Activated CD4-positive, alpha-beta memory T cell treated with anti-CD3 and anti-CD28 coated beads for 36 hours (primary cell): ENCODE measurements around the gene CNTN5. TPM values are rescaled to one million over a fixed set of nuclear protein-coding genes. Genes with fewer than 3 reads are reported as not detected.

ENCODE experiments used
- CTCF ChIA-PET: fragments of 350-600 bp; sonication (Branson Sonifier 250); formaldehyde crosslinking; loops from one replicate; lab custom pipeline; 2021; ENCODE audit warnings: antibody characterized with exemption, inconsistent platforms; lab: Charles Lee
- POLR2A ChIA-PET: fragments of 350-600 bp; sonication (Branson Sonifier 250); formaldehyde crosslinking; loops from one replicate; lab custom pipeline; 2021; ENCODE audit warnings: antibody characterized with exemption; lab: Charles Lee
- DNase-seq: peaks from one replicate; pipeline ENCODE4 v3.0.0-alpha.2; 2020
- H3K27ac Mint-ChIP-seq: one replicate; pipeline ENCODE4 v1.8.0; 2021; ENCODE audit warnings: mixed read lengths
- H3K27me3 Mint-ChIP-seq: one replicate; pipeline ENCODE4 v1.8.0; 2021; ENCODE audit warnings: mixed read lengths
- H3K36me3 Mint-ChIP-seq: one replicate; pipeline ENCODE4 v1.8.0; 2021; ENCODE audit warnings: mixed read lengths
- H3K4me1 Mint-ChIP-seq: one replicate; pipeline ENCODE4 v1.8.0; 2021; ENCODE audit warnings: low read depth, mixed read lengths
- H3K4me3 Mint-ChIP-seq: one replicate; pipeline ENCODE4 v1.8.0; 2021; ENCODE audit warnings: mild to moderate bottlenecking, mixed read lengths
- H3K9me3 Mint-ChIP-seq: one replicate; pipeline ENCODE4 v1.8.0; 2021; ENCODE audit warnings: mixed read lengths
- intact Hi-C: fragments of 100-400 bp; cut with micrococcal nuclease; formaldehyde crosslinking; loops from one replicate; pipeline ENCODE4 v1.15.1; 2023
- total RNA-seq, 2 experiments: library from RNA; stranded (reverse); gene quantifications; one replicate each; pipeline ENCODE4 v1.2.3, GENCODE V29; 2021

The CNTN5 gene
- total RNA-seq, 2 experiments from 2014 or later: not detected

- no peaks in the 10 kb centered on the region for H3K27me3 Mint-ChIP-seq
- DNase-seq: no peak
- ChIA-PET POLR2A (no interaction called here), CTCF (no interaction called here)
- no peaks in the 10 kb centered on the region for H3K4me1 Mint-ChIP-seq
- H3K4me3 Mint-ChIP-seq: no peak overlapping the region
- H3K27ac Mint-ChIP-seq: no peak overlapping the region
- intact Hi-C loops: no loop called here
- no peaks in the 10 kb centered on the region for H3K36me3 Mint-ChIP-seq
- peaks cover 19% of the 10 kb centered on the region for H3K9me3 Mint-ChIP-seq
Measured at GRCh38 chr11:100397401-100397800, 1376.7 kb downstream of the CNTN5 start.

- Mint-ChIP-seq H3K27ac (no peak overlapping the region), H3K4me3 (no peak overlapping the region), H3K9me3 (peaks cover 24% of the 10 kb centered on the region), H3K36me3 (no peaks in the 10 kb centered on the region), H3K27me3 (no peaks in the 10 kb centered on the region), H3K4me1 (no peaks in the 10 kb centered on the region)
- DNase-seq: no peak
- CTCF ChIA-PET: no interaction called here
- intact Hi-C loops: no loop called here
- POLR2A ChIA-PET: no interaction called here
Measured at GRCh38 chr11:100403816-100404215, 1383.1 kb downstream of the CNTN5 start.

- CTCF ChIA-PET: no interaction called here
- H3K27ac Mint-ChIP-seq: no peak overlapping the region
- POLR2A ChIA-PET: no interaction called here
Measured at GRCh38 chr11:100404907-100405306, 1384.2 kb downstream of the CNTN5 start.

More at GRCh38 chr11:100404907-100405306, 1384.2 kb downstream of the CNTN5 start:
- no peak for DNase-seq
- Mint-ChIP-seq H3K9me3 (peaks cover 21% of the 10 kb centered on the region), H3K27me3 (no peaks in the 10 kb centered on the region), H3K36me3 (no peaks in the 10 kb centered on the region), H3K4me3 (no peak overlapping the region), H3K4me1 (no peaks in the 10 kb centered on the region)
- intact Hi-C loops: no loop called here
